Smooth muscle cell (in vitro differentiated cells): ENCODE data around the gene CPEB2. TPM values are rescaled to one million over a fixed set of nuclear protein-coding genes. Genes with fewer than 3 reads are reported as not detected.

Experiments used
- DNase-seq: peaks from one replicate; lab custom pipeline; 2025; ENCODE audit not compliant: unreplicated experiment; lab: John Stamatoyannopoulos, UW
- H2AFZ ChIP-seq: fragments of 200-600 bp; sonication (generic); 2 replicates; pipeline ENCODE4 v1.6.0; 2016; ENCODE audit warnings: antibody characterized with exemption, low read depth, mild to moderate bottlenecking
- H3F3A ChIP-seq: fragments of 200-600 bp; sonication (generic); 2 replicates; pipeline ENCODE4 v1.6.0; 2017; ENCODE audit warnings: antibody characterized with exemption, low read depth
- H3K27ac ChIP-seq: fragments of 200-600 bp; sonication (generic); 2 replicates; pipeline ENCODE4 v1.5.1; 2016; ENCODE audit warnings: low read depth, mild to moderate bottlenecking
- H3K27me3 ChIP-seq: fragments of 200-600 bp; sonication (generic); 2 replicates; pipeline ENCODE4 v1.6.1; 2016; ENCODE audit warnings: low read depth, mild to moderate bottlenecking
- H3K36me3 ChIP-seq: fragments of 200-600 bp; sonication (generic); 2 replicates; pipeline ENCODE4 v1.5.1; 2016; ENCODE audit warnings: low read depth
- H3K4me1 ChIP-seq: fragments of 200-600 bp; sonication (generic); 2 replicates; pipeline ENCODE4 v1.5.1; 2016; ENCODE audit warnings: low read depth
- H3K4me2 ChIP-seq: fragments of 200-600 bp; sonication (generic); 2 replicates; pipeline ENCODE4 v1.6.0; 2016; ENCODE audit warnings: mild to moderate bottlenecking
- H3K4me3 ChIP-seq: fragments of 200-600 bp; sonication (generic); 2 replicates; pipeline ENCODE4 v1.5.1; 2016; ENCODE audit warnings: mild to moderate bottlenecking
- H3K79me2 ChIP-seq: fragments of 200-600 bp; sonication (generic); 2 replicates; pipeline ENCODE4 v1.6.0; 2016; ENCODE audit warnings: low read depth, mild to moderate bottlenecking
- H3K9ac ChIP-seq: fragments of 200-600 bp; sonication (generic); 2 replicates; pipeline ENCODE4 v1.6.0; 2016; ENCODE audit warnings: low read depth
- H3K9me3 ChIP-seq: fragments of 200-600 bp; sonication (generic); replicated peaks from 2 replicates; pipeline ENCODE4 v1.5.1; 2016; ENCODE audit warnings: low read depth
- H4K20me1 ChIP-seq: fragments of 200-600 bp; sonication (generic); 2 replicates; pipeline ENCODE4 v1.6.0; 2016; ENCODE audit warnings: low read depth
- CTCF ChIP-seq: fragments of 200-600 bp; sonication (generic); IDR thresholded peaks from 2 replicates; pipeline ENCODE4 v1.5.1; 2017; ENCODE audit warnings: borderline replicate concordance, mild to moderate bottlenecking, antibody characterized with exemption; ENCODE audit not compliant: insufficient read depth, poor library complexity, severe bottlenecking
- WGBS: methylation state at CpG from one replicate; pipeline ENCODE4 v1.1.7; 2016; ENCODE audit warnings: low lambda C conversion rate; 5-methylcytosine and 5-hydroxymethylcytosine counted together
- polyA plus RNA-seq: library from polyadenylated mRNA; unstranded; fragments of >200 nt; fragmentation: Nextera tagmentation; extraction: Ambion mirVana; gene quantifications from 2 replicates; pipeline ENCODE4 v1.2.1, GENCODE V29; 2016
- total RNA-seq: library from RNA; depleted of rRNA; stranded (reverse); fragments of >200 nt; gene quantifications from 2 replicates; pipeline ENCODE4 v1.2.3, GENCODE V29; 2014

CPEB2 gene
- total and polyA plus RNA-seq, 2 experiments from 2014 or later: 5.8 to 35.4 TPM

GRCh38 chr4:15025693-15026092, 23.4 kb downstream of the CPEB2 start:
- Histone ChIP-seq H2AFZ (no peak overlapping the region), H3K27me3 (no peaks in the 10 kb centered on the region), H3K9ac (no peak overlapping the region), H3K4me3 (no peak overlapping the region), H3K4me1 (no peaks in the 10 kb centered on the region), H3K79me2 (peaks cover 77% of the 10 kb centered on the region), H3K36me3 (peaks cover 5% of the 10 kb centered on the region), H3K27ac (no peak overlapping the region), H3K4me2 (no peak overlapping the region), H3F3A (no peaks in the 10 kb centered on the region), H4K20me1 (peaks cover 87% of the 10 kb centered on the region), H3K9me3 (no peaks in the 10 kb centered on the region)
- 94% methylated on average over 5 of the region's 5 CpGs for whole genome bisulfite sequencing
- no peak for DNase-seq
- no peak for TF ChIP-seq CTCF

GRCh38 chr4:15027921-15028435, 25.7 kb downstream of the CPEB2 start:
- no peak for TF ChIP-seq CTCF
- no peak overlapping the region for H3K4me2 ChIP-seq
- H3K36me3 ChIP-seq: no peaks in the 10 kb centered on the region
- no peaks in the 10 kb centered on the region for H3K27me3 ChIP-seq
- DNase-seq: no peak
- no peaks in the 10 kb centered on the region for H3K4me1 ChIP-seq
- no peaks in the 10 kb centered on the region for H3K9me3 ChIP-seq
- no peak overlapping the region for H3K27ac ChIP-seq
- H3F3A ChIP-seq: no peaks in the 10 kb centered on the region
- no peak overlapping the region for H2AFZ ChIP-seq
- WGBS: 85% methylated on average over 1 of the region's 1 CpG
- H4K20me1 ChIP-seq: peaks cover 71% of the 10 kb centered on the region
- H3K79me2 ChIP-seq: peaks cover 68% of the 10 kb centered on the region
- H3K9ac ChIP-seq: no peak overlapping the region
- H3K4me3 ChIP-seq: no peak overlapping the region

- no peak for DNase-seq
- H2AFZ ChIP-seq: no peak overlapping the region
- TF ChIP-seq CTCF: no peak
- no peak overlapping the region for H3K9ac ChIP-seq
- H3F3A ChIP-seq: peaks cover 9% of the 10 kb centered on the region
- H4K20me1 ChIP-seq: peaks cover 51% of the 10 kb centered on the region
- H3K9me3 ChIP-seq: no peaks in the 10 kb centered on the region
- no peak overlapping the region for H3K4me2 ChIP-seq
- 94% methylated on average over 2 of the region's 2 CpGs for WGBS
- peaks cover 47% of the 10 kb centered on the region for H3K79me2 ChIP-seq
- no peak overlapping the region for H3K4me3 ChIP-seq
- no peaks in the 10 kb centered on the region for H3K36me3 ChIP-seq
- H3K27ac ChIP-seq: no peak overlapping the region
- peaks cover 16% of the 10 kb centered on the region for H3K4me1 ChIP-seq
- no peaks in the 10 kb centered on the region for H3K27me3 ChIP-seq
Observed at GRCh38 chr4:15031197-15031596, 28.9 kb downstream of the CPEB2 start.

- Histone ChIP-seq H3K4me2 (peak overlapping the region; percentile 69), H3F3A (peaks cover 9% of the 10 kb centered on the region), H3K27ac (peak overlapping the region; percentile 94)
Observed at GRCh38 chr4:15031993-15032675, 29.9 kb downstream of the CPEB2 start.

More at GRCh38 chr4:15031993-15032675, 29.9 kb downstream of the CPEB2 start:
- no peak for TF ChIP-seq CTCF
- Histone ChIP-seq H3K36me3 (no peaks in the 10 kb centered on the region), H2AFZ (no peak overlapping the region), H3K79me2 (peaks cover 38% of the 10 kb centered on the region), H3K4me1 (peaks cover 16% of the 10 kb centered on the region), H4K20me1 (peaks cover 42% of the 10 kb centered on the region), H3K9ac (no peak overlapping the region), H3K4me3 (no peak overlapping the region), H3K27me3 (no peaks in the 10 kb centered on the region), H3K9me3 (no peaks in the 10 kb centered on the region)
- DNase-seq: no peak
- WGBS: 59% methylated on average over 2 of the region's 2 CpGs
